H1 (cell line): ENCODE results near the gene BSND. TPM values are rescaled to one million over a fixed set of nuclear protein-coding genes. Genes with fewer than 3 reads are reported as not detected.

Experiments used
- ATF2 ChIP-seq: IDR thresholded peaks from 2 replicates; pipeline ENCODE4 v1.6.1; 2012; ENCODE audit warnings: low read length, inconsistent platforms
- BACH1 ChIP-seq: IDR thresholded peaks from 2 replicates; pipeline ENCODE4 v1.6.1; 2012; ENCODE audit warnings: low read length, improper control_type of control experiment
- CBX8 ChIP-seq: fragments of 300-800, 300-1000 bp; sonication (generic); IDR thresholded peaks from 2 replicates; pipeline ENCODE4 v1.7.1; 2016; ENCODE audit warnings: low read depth, low read length, borderline replicate concordance
- CREB1 ChIP-seq: IDR thresholded peaks from 2 replicates; pipeline ENCODE4 v1.6.1; 2012; ENCODE audit warnings: inconsistent platforms
- EGR1 ChIP-seq: IDR thresholded peaks from 2 replicates; pipeline ENCODE4 v1.6.1; 2011; ENCODE audit warnings: low read depth, low read length, borderline replicate concordance
- FOSL1 ChIP-seq: IDR thresholded peaks from 2 replicates; pipeline ENCODE4 v1.6.1; 2011; ENCODE audit warnings: mild to moderate bottlenecking, low read depth, low read length, moderate library complexity; ENCODE audit not compliant: insufficient read depth
- GABPA ChIP-seq: IDR thresholded peaks from 2 replicates; pipeline ENCODE4 v1.6.1; 2011; ENCODE audit warnings: mild to moderate bottlenecking, low read length, moderate library complexity, borderline replicate concordance; ENCODE audit not compliant: insufficient read depth
- KDM1A ChIP-seq: fragments of 200-600, 300-600 bp; sonication (generic); IDR thresholded peaks from 2 replicates; pipeline ENCODE4 v1.7.1; 2016; ENCODE audit warnings: mild to moderate bottlenecking, low read length, borderline replicate concordance
- SIN3A ChIP-seq, 2 experiments: IDR thresholded peaks in 1 of 2; conservative IDR thresholded peaks in 1 of 2; 2 replicates each; pipeline ENCODE4 v1.6.1; 2011 to 2012; ENCODE audit warnings: low read length in 2 of 2, improper control_type of control experiment in 1 of 2, low read depth in 1 of 2, mild to moderate bottlenecking in 1 of 2
- YY1 ChIP-seq: IDR thresholded peaks from 2 replicates; pipeline ENCODE4 v1.6.1; 2011; ENCODE audit warnings: low read depth, mild to moderate bottlenecking, low read length
- polyA plus RNA-seq, 7 experiments: library from polyadenylated mRNA; depleted of rRNA in 3 of 7; stranded (reverse) in 5 of 7; unstranded in 2 of 7; fragments of >200 nt in 5 of 7; fragments of 200-250 nt in 2 of 7; gene quantifications; 1 replicate in 5 of 7; 2 replicates in 1 of 7; 4 replicates in 1 of 7; pipeline versions ENCODE4 v1.2.1 to v1.2.3, GENCODE V29; 2011 to 2013; ENCODE audit warnings: missing spikeins in 2 of 7, mixed read lengths in 2 of 7
- total RNA-seq: library from RNA; stranded (reverse); fragmentation: NEBNext Ultra II Directional; extraction: Animal tissue kit (Norgen Biotek cat#: 25700); gene quantifications from 2 replicates; pipeline ENCODE4 v1.2.1, GENCODE V29; 2021
- TF ChIP-seq, protein P1 (sequence below): IDR thresholded peaks from 2 replicates; pipeline ENCODE4 v1.6.1; 2012; ENCODE audit warnings: inconsistent platforms

Gene BSND
- total and polyA plus RNA-seq, 2 of the 8 experiments (the other 6 are each of a cell fraction or from before 2014, with no cell fraction given), result 0.43 to 0.68 TPM

DNA sequence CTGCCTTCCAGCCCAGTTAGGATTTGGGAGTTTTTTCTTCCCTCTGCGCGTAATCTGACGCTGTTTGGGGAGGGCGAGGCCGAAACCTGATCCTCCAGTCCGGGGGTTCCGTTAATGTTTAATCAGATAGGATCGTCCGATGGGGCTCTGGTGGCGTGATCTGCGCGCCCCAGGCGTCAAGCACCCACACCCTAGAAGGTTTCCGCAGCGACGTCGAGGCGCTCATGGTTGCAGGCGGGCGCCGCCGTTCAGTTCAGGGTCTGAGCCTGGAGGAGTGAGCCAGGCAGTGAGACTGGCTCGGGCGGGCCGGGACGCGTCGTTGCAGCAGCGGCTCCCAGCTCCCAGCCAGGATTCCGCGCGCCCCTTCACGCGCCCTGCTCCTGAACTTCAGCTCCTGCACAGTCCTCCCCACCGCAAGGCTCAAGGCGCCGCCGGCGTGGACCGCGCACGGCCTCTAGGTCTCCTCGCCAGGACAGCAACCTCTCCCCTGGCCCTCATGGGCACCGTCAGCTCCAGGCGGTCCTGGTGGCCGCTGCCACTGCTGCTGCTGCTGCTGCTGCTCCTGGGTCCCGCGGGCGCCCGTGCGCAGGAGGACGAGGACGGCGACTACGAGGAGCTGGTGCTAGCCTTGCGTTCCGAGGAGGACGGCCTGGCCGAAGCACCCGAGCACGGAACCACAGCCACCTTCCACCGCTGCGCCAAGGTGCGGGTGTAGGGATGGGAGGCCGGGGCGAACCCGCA, 40.8 kb downstream of the BSND start, which contains the start of gene PCSK9 (continued):
- peak; percentile 46 for TF ChIP-seq CREB1
- TF ChIP-seq KDM1A, result no peak
- no peak for TF ChIP-seq FOSL1
- TF ChIP-seq, protein P1, sequence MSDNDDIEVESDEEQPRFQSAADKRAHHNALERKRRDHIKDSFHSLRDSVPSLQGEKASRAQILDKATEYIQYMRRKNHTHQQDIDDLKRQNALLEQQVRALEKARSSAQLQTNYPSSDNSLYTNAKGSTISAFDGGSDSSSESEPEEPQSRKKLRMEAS, result peak; percentile 59
- no peak for TF ChIP-seq CBX8
- no peak for TF ChIP-seq BACH1
- TF ChIP-seq ATF2, result no peak
- TF ChIP-seq YY1, result no peak
- no peak for TF ChIP-seq GABPA
- no peak for TF ChIP-seq SIN3A (conservative IDR thresholded peaks at IDR 0.05 in 1 of 2, IDR thresholded peaks at IDR 0.05 in 1 of 2; ENCODE audit: low read depth in 1 of 2, low read length in 2 of 2)
- TF ChIP-seq EGR1, result no peak
